GM19328 (cell line): Measurements from ENCODE around the gene DNAH8.

Experiments
- ATAC-seq: cut with Tn5 transposase; IDR thresholded peaks from one replicate; pipeline ENCODE4 v1.9.1; 2021; ENCODE audit warnings: mild to moderate bottlenecking, moderate library complexity; ENCODE audit not compliant: unreplicated experiment

The DNAH8 gene

GRCh38 chr6:38738261-38738660 is 23.1 kb downstream of the DNAH8 start:
- no peak for ATAC-seq

- ATAC-seq, result no peak
Measured at GRCh38 chr6:38739532-38739931, 24.4 kb downstream of the DNAH8 start.

GRCh38 chr6:38749473-38749872 is 34.4 kb downstream of the DNAH8 start:
- ATAC-seq, result no peak

GRCh38 chr6:38750968-38751615 is 36.0 kb downstream of the DNAH8 start:
- no peak for ATAC-seq

GRCh38 chr6:38753707-38754106 is 38.6 kb downstream of the DNAH8 start:
- no peak for ATAC-seq

- no peak for ATAC-seq
Measured at GRCh38 chr6:38755207-38755606, 40.1 kb downstream of the DNAH8 start.

GRCh38 chr6:38755874-38756273 is 40.8 kb downstream of the DNAH8 start:
- ATAC-seq, result no peak

GRCh38 chr6:38760097-38760496 is 45.0 kb downstream of the DNAH8 start:
- no peak for ATAC-seq

- ATAC-seq, result no peak
Measured at GRCh38 chr6:38762848-38763247, 47.7 kb downstream of the DNAH8 start.

- ATAC-seq, result no peak
Measured at GRCh38 chr6:38767560-38767959, 52.4 kb downstream of the DNAH8 start.

GRCh38 chr6:38773338-38773737 is 58.2 kb downstream of the DNAH8 start:
- ATAC-seq, result no peak

GRCh38 chr6:38774929-38775707 is 60.0 kb downstream of the DNAH8 start:
- ATAC-seq, result no peak

GRCh38 chr6:38775870-38776269 is 60.8 kb downstream of the DNAH8 start:
- peak; percentile 66 for ATAC-seq

- no peak for ATAC-seq
Measured at GRCh38 chr6:38776515-38776914, 61.4 kb downstream of the DNAH8 start.

GRCh38 chr6:38779310-38780062 is 64.4 kb downstream of the DNAH8 start:
- ATAC-seq, result no peak

GRCh38 chr6:38782616-38783015 is 67.5 kb downstream of the DNAH8 start:
- ATAC-seq, result no peak

- no peak for ATAC-seq
Measured at GRCh38 chr6:38783443-38784228, 68.5 kb downstream of the DNAH8 start.

GRCh38 chr6:38784506-38785235 is 69.6 kb downstream of the DNAH8 start:
- ATAC-seq, result no peak

GRCh38 chr6:38786486-38786885 is 71.4 kb downstream of the DNAH8 start:
- no peak for ATAC-seq

- ATAC-seq, result no peak
Measured at GRCh38 chr6:38789256-38789655, 74.1 kb downstream of the DNAH8 start.
